NCI-H524 treated with DMSO at 0.1 percent for 48 hours (cell line): ENCODE measurements around the gene OR1L1.

ENCODE experiments used
- DNase-seq: peaks from one replicate; lab custom pipeline; 2025; lab: John Stamatoyannopoulos, UW

OR1L1 gene

GRCh38 chr9:122661416-122661815, at the start of gene OR1L1:
Gene OR1L1, plus strand, starts transcription at chr9:122661716. Its CDS starts 0 bp downstream, at chr9:122661716.
- DNase-seq: no peak

- DNase-seq: no peak
Observed at GRCh38 chr9:122614362-122614761, 47.2 kb upstream of the OR1L1 start, which contains the start of gene OR1Q1. Gene OR1Q1, plus strand, starts transcription at chr9:122614738. Its CDS starts 0 bp downstream, at chr9:122614738.

- DNase-seq: no peak
Observed at GRCh38 chr9:122619996-122620395, 41.5 kb upstream of the OR1L1 start.

- no peak for DNase-seq
Observed at GRCh38 chr9:122642226-122642625, 19.3 kb upstream of the OR1L1 start.

GRCh38 chr9:122656378-122656777, 5.1 kb upstream of the OR1L1 start:
- DNase-seq: no peak

- DNase-seq: no peak
Observed at GRCh38 chr9:122657527-122657926, 4.0 kb upstream of the OR1L1 start, which contains the start of gene OR1B1. Gene OR1B1, minus strand, starts transcription at chr9:122657627.

- DNase-seq: no peak
Observed at GRCh38 chr9:122672481-122672880, 11.0 kb downstream of the OR1L1 start.

- no peak for DNase-seq
Observed at GRCh38 chr9:122684851-122685250, 23.3 kb downstream of the OR1L1 start.

- DNase-seq: no peak
Observed at GRCh38 chr9:122695696-122696095, 34.2 kb downstream of the OR1L1 start.
